Measurements from ENCODE around the gene CNTNAP2. TPM values are rescaled to one million over a fixed set of nuclear protein-coding genes. Genes with fewer than 3 reads are reported as not detected.

The CNTNAP2 gene
- total RNA-seq, 1 experiment from 2014 or later: 64.5 TPM

DNA sequence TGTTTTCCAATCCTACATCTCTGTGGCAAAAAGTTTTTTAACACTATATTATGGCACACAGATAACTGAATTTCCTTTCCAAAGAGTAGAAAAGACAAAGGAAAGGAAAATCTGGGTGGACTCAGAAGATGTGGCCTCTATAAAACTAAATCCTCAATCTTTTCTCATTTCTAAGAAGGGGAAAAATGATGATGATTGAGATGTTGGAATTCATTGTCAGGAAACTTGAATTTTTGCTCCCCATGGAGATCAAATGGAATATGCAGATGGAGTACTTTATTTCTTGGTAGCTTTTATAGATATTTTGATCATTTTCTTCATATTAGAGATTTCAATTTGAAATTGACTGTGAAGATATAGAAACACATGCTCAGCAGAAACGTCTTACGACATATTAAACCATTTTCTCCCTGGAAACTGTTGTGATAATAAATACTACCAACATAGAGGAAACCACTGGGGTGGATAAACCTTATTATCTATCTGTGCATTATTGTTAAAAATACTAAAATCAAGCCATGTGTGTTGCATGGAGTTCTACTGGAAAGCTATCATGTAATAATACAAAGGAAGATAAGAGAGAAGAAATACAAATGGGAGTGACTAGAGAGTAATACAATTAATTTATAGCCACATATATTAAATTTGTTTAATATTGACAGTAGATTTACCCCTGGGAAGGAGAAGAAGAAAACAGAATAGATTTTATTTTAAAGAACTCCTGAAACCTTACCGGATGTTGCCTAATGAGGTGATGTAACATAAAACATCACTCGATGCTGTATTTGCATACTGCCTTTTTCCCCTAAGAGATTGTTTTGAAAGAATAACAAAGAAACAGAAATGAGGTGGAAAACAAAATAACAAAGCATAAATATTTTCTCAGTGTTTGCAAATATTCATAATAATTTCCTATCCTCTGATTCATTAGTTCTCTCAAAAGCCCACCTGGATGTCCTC is 1542.7 kb downstream of the CNTNAP2 start:
- H2AK5ac ChIP-seq (ENCODE audit: insufficient read length, low read length): no peak overlapping the region
- no peak overlapping the region for H3T11ph ChIP-seq (ENCODE audit: low read length)
- no peak overlapping the region for H3K27ac ChIP-seq (ENCODE audit: insufficient read length, low read depth, low read length)
- H3K27ac Mint-ChIP-seq: peak overlapping the region; percentile 42 to 72 (median 53); a peak in 5 of 7 replicates
- H2BK15ac ChIP-seq (ENCODE audit: low read depth, low read length): no peak overlapping the region
- no peaks in the 10 kb centered on the region for H3K79me2 ChIP-seq (ENCODE audit: insufficient read depth, low read length)
- no peak overlapping the region for H3K56ac ChIP-seq (ENCODE audit: insufficient read length, low read depth, low read length)
- H3K4me1 ChIP-seq (ENCODE audit: insufficient read depth, low read length): no peaks in the 10 kb centered on the region; the same call in 1 of the 2 replicates
- no peak overlapping the region for H3K4me2 ChIP-seq (ENCODE audit: insufficient read depth, insufficient read length, low read length)
- no peak overlapping the region for H4K91ac ChIP-seq (ENCODE audit: insufficient read length, low read depth, low read length)
- H3K36me3 Mint-ChIP-seq (ENCODE audit: insufficient read depth in 1 of 3, low read depth in 3 of 3): 0 out of 7 replicates have a peak, but pooled peaks cover 0 to 4% (median 0%) of the 10 kb centered on the region in 3 experiments
- no peak overlapping the region for H2AFZ ChIP-seq (ENCODE audit: low read length)
- no peak overlapping the region for H4K5ac ChIP-seq (ENCODE audit: insufficient read length, low read depth, low read length)
- no peaks in the 10 kb centered on the region for H3K27me3 ChIP-seq (ENCODE audit: insufficient read depth, low read length)
- no peaks in the 10 kb centered on the region for H3K9me3 ChIP-seq (ENCODE audit: control insufficient read depth, low read depth, low read length)
- H2BK120ac ChIP-seq (ENCODE audit: low read depth, low read length, poor library complexity, severe bottlenecking): no peak overlapping the region
- no peaks in the 10 kb centered on the region for H3K27me3 Mint-ChIP-seq (ENCODE audit: low read depth)
- no peak overlapping the region; a peak in 1 of 5 replicates for H3K4me3 Mint-ChIP-seq
- no peak overlapping the region for H3K18ac ChIP-seq (ENCODE audit: insufficient read length, low read depth, low read length)
- TF ChIP-seq, protein P1, sequence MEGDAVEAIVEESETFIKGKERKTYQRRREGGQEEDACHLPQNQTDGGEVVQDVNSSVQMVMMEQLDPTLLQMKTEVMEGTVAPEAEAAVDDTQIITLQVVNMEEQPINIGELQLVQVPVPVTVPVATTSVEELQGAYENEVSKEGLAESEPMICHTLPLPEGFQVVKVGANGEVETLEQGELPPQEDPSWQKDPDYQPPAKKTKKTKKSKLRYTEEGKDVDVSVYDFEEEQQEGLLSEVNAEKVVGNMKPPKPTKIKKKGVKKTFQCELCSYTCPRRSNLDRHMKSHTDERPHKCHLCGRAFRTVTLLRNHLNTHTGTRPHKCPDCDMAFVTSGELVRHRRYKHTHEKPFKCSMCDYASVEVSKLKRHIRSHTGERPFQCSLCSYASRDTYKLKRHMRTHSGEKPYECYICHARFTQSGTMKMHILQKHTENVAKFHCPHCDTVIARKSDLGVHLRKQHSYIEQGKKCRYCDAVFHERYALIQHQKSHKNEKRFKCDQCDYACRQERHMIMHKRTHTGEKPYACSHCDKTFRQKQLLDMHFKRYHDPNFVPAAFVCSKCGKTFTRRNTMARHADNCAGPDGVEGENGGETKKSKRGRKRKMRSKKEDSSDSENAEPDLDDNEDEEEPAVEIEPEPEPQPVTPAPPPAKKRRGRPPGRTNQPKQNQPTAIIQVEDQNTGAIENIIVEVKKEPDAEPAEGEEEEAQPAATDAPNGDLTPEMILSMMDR (conservative IDR thresholded peaks at IDR 0.05): no peak
- no peak overlapping the region for H2BK12ac ChIP-seq (ENCODE audit: insufficient read length, low read depth, low read length)
- WGBS (ENCODE audit: extremely low coverage, insufficient read length, low lambda C conversion rate): no CpG with 5 or more reads among the region's 4 CpGs
- H2BK5ac ChIP-seq (ENCODE audit: insufficient read length, low read length): no peak overlapping the region
- H3K23me2 ChIP-seq (ENCODE audit: insufficient read length, low read depth, low read length, poor library complexity, severe bottlenecking): no peaks in the 10 kb centered on the region
- H3K23ac ChIP-seq (ENCODE audit: insufficient read length, low read depth, low read length): no peak overlapping the region
- H2BK20ac ChIP-seq (ENCODE audit: low read depth, low read length, poor library complexity, severe bottlenecking): no peak overlapping the region
- H3K14ac ChIP-seq (ENCODE audit: insufficient read depth, low read length): no peak overlapping the region
- no peak for DNase-seq
- H4K8ac ChIP-seq (replicated peaks; ENCODE audit: insufficient read length, low read depth, low read length): no peak overlapping the region
- H3K4me1 Mint-ChIP-seq: peaks cover 23 to 25% of the 10 kb centered on the region in 2 experiments
- H3K9me3 Mint-ChIP-seq: no peaks in the 10 kb centered on the region
- no peak overlapping the region for H3K9ac ChIP-seq (ENCODE audit: extremely low read depth, insufficient read length, low read length)
- H3K79me1 ChIP-seq (ENCODE audit: insufficient read depth, low read depth, low read length, poor library complexity, severe bottlenecking): no peaks in the 10 kb centered on the region
- H3K4ac ChIP-seq (ENCODE audit: low read depth, low read length): no peak overlapping the region
- no peaks in the 10 kb centered on the region for H4K20me1 ChIP-seq (ENCODE audit: control insufficient read depth, insufficient read depth, insufficient read length)
